IMR-90 (cell line): ENCODE measurements around the gene PPP1CA. TPM values are rescaled to one million over a fixed set of nuclear protein-coding genes. Genes with fewer than 3 reads are reported as not detected.
A peak's percentile ranks its signal among the peaks of the same experiment; 100 is the strongest.

Experiments
- ATAC-seq: fragments of 200-7000 bp; cut with Tn5 transposase; 2 replicates; pipeline ENCODE4 v1.9.1; 2020; ENCODE audit warnings: low read depth, mild to moderate bottlenecking, moderate library complexity
- BruUV-seq: library from RNA; stranded (reverse); fragments of 400-500 nt; replicated peaks from 2 replicates; lab custom pipeline; 2021; lab: Mats Ljungman, UMichigan
- CTCF ChIA-PET: fragments of 300-600 bp; formaldehyde crosslinking; extraction: SDS; loops from one replicate; lab custom pipeline; 2021; ENCODE audit warnings: antibody characterized with exemption; lab: Yijun Ruan, JAX
- POLR2A ChIA-PET: fragments of 300-600 bp; sonication (Branson Sonifier 250); formaldehyde crosslinking; loops from one replicate; lab custom pipeline; 2022; ENCODE audit warnings: antibody characterized with exemption; ENCODE audit not compliant: unreplicated experiment; lab: Charles Lee
- DNase-seq: peaks from one replicate; pipeline ENCODE4 v3.0.0; 2013
- H2AFZ ChIP-seq: replicated peaks from 2 replicates; pipeline ENCODE3; 2013; ENCODE audit warnings: low read length, mild to moderate bottlenecking; ENCODE audit not compliant: poor library complexity
- H2AK5ac ChIP-seq: 2 replicates; pipeline ENCODE4 v1.6.1; 2013; ENCODE audit warnings: low read depth, low read length, inconsistent platforms
- H2AK9ac ChIP-seq: replicated peaks from 2 replicates; pipeline ENCODE3; 2013; ENCODE audit warnings: mild to moderate bottlenecking, low read depth, low read length, moderate library complexity; ENCODE audit not compliant: poor library complexity
- H2BK120ac ChIP-seq: 2 replicates; pipeline ENCODE4 v1.6.1; 2013; ENCODE audit warnings: low read depth, low read length, inconsistent platforms
- H2BK15ac ChIP-seq: 3 replicates; pipeline ENCODE4 v1.6.1; 2013; ENCODE audit warnings: low read depth, low read length, inconsistent platforms
- H2BK20ac ChIP-seq: 2 replicates; pipeline ENCODE4 v1.6.1; 2013; ENCODE audit warnings: low read depth, mild to moderate bottlenecking, inconsistent platforms, low read length, moderate library complexity
- H2BK5ac ChIP-seq: 2 replicates; pipeline ENCODE4 v1.6.1; 2013; ENCODE audit warnings: mild to moderate bottlenecking, low read depth, low read length, inconsistent platforms; ENCODE audit not compliant: poor library complexity, severe bottlenecking
- H3K14ac ChIP-seq: replicated peaks from 2 replicates; pipeline ENCODE4 v1.6.1; 2013; ENCODE audit warnings: low read depth, low read length, inconsistent platforms
- H3K18ac ChIP-seq: 2 replicates; pipeline ENCODE4 v1.6.1; 2013; ENCODE audit warnings: low read depth, low read length, control low read depth
- H3K23ac ChIP-seq: 2 replicates; pipeline ENCODE4 v1.6.1; 2013; ENCODE audit warnings: low read depth, low read length, inconsistent platforms
- H3K27ac ChIP-seq: 2 replicates; pipeline ENCODE4 v1.5.1; 2013; ENCODE audit warnings: mild to moderate bottlenecking, control low read depth, low read length; ENCODE audit not compliant: insufficient read depth
- H3K27me3 ChIP-seq: 2 replicates; pipeline ENCODE4 v1.6.1; 2013; ENCODE audit warnings: low read length; ENCODE audit not compliant: control insufficient read depth, insufficient read depth
- H3K36me3 ChIP-seq: 2 replicates; pipeline ENCODE4 v1.6.1; 2013; ENCODE audit warnings: low read length, mixed read lengths; ENCODE audit not compliant: control insufficient read depth, insufficient read depth
- H3K4ac ChIP-seq: 2 replicates; pipeline ENCODE4 v1.6.1; 2013; ENCODE audit warnings: low read depth, low read length, inconsistent platforms
- H3K4me1 ChIP-seq: 2 replicates; pipeline ENCODE4 v1.6.1; 2013; ENCODE audit warnings: low read length, mixed read lengths; ENCODE audit not compliant: control insufficient read depth, insufficient read depth
- H3K4me2 ChIP-seq: 2 replicates; pipeline ENCODE4 v1.6.1; 2013; ENCODE audit warnings: low read depth, mild to moderate bottlenecking, control low read depth, low read length, moderate library complexity
- H3K4me3 ChIP-seq: 2 replicates; pipeline ENCODE4 v1.5.1; 2013; ENCODE audit warnings: low read depth, mild to moderate bottlenecking, control low read depth, low read length, moderate library complexity; ENCODE audit not compliant: insufficient read depth
- H3K56ac ChIP-seq: 2 replicates; pipeline ENCODE4 v1.6.1; 2013; ENCODE audit warnings: low read length, inconsistent platforms; ENCODE audit not compliant: insufficient read depth; ENCODE audit errors: extremely low read depth
- H3K79me1 ChIP-seq, 2 experiments: 2 replicates each; pipeline ENCODE4 v1.6.1; 2013; ENCODE audit warnings: low read length in 2 of 2, inconsistent platforms in 1 of 2, low read depth in 1 of 2
- H3K9ac ChIP-seq: 2 replicates; pipeline ENCODE4 v1.6.1; 2013; ENCODE audit warnings: low read depth, low read length, control low read depth
- H3K9me1 ChIP-seq: 2 replicates; pipeline ENCODE4 v1.6.1; 2013; ENCODE audit warnings: low read length, inconsistent platforms; ENCODE audit not compliant: insufficient read depth
- H3K9me3 ChIP-seq: 2 replicates; pipeline ENCODE4 v1.6.1; 2013; ENCODE audit warnings: low read length; ENCODE audit not compliant: control insufficient read depth, insufficient read depth
- H4K20me1 ChIP-seq: 2 replicates; pipeline ENCODE4 v1.6.1; 2013; ENCODE audit warnings: low read length, inconsistent platforms; ENCODE audit not compliant: insufficient read depth
- H4K5ac ChIP-seq: 2 replicates; pipeline ENCODE4 v1.6.1; 2013; ENCODE audit warnings: mild to moderate bottlenecking, low read depth, low read length, control low read depth
- H4K8ac ChIP-seq, 2 experiments: 2 replicates each; pipeline ENCODE4 v1.6.1; 2013; ENCODE audit warnings: low read depth in 2 of 2, low read length in 2 of 2, control low read depth in 1 of 2, inconsistent platforms in 1 of 2
- H4K91ac ChIP-seq: 2 replicates; pipeline ENCODE4 v1.6.1; 2013; ENCODE audit warnings: low read depth, low read length, inconsistent platforms; ENCODE audit not compliant: insufficient read depth
- BHLHE40 ChIP-seq: fragments of 150-350 bp; IDR thresholded peaks from 2 replicates; pipeline ENCODE4 v1.6.1; 2016; ENCODE audit warnings: mild to moderate bottlenecking, low read depth, low read length
- CTCF ChIP-seq: conservative IDR thresholded peaks from 2 replicates; pipeline ENCODE4 v1.5.1; 2012; ENCODE audit warnings: mild to moderate bottlenecking, low read depth, low read length, improper control_type of control experiment
- FOS ChIP-seq: fragments of 150-350 bp; IDR thresholded peaks from 2 replicates; pipeline ENCODE4 v1.6.1; 2016; ENCODE audit warnings: low read depth, low read length
- MAFK ChIP-seq: IDR thresholded peaks from 2 replicates; pipeline ENCODE4 v1.6.1; 2012; ENCODE audit warnings: low read depth, low read length, improper control_type of control experiment
- MAZ ChIP-seq: IDR thresholded peaks from 2 replicates; pipeline ENCODE4 v1.6.1; 2012; ENCODE audit warnings: low read depth, mild to moderate bottlenecking, low read length, improper control_type of control experiment, moderate library complexity, borderline replicate concordance
- NFE2L2 ChIP-seq: fragments of 150-350 bp; IDR thresholded peaks from 2 replicates; pipeline ENCODE4 v1.6.1; 2016; ENCODE audit warnings: low read depth, mild to moderate bottlenecking, low read length
- RAD21 ChIP-seq: IDR thresholded peaks from 2 replicates; pipeline ENCODE4 v1.6.1; 2012; ENCODE audit warnings: low read length, improper control_type of control experiment
- RCOR1 ChIP-seq: IDR thresholded peaks from 2 replicates; pipeline ENCODE4 v1.6.1; 2012; ENCODE audit warnings: mild to moderate bottlenecking, low read length, improper control_type of control experiment; ENCODE audit not compliant: insufficient replicate concordance
- USF2 ChIP-seq: fragments of 150-350 bp; IDR thresholded peaks from 2 replicates; pipeline ENCODE4 v1.6.1; 2017; ENCODE audit warnings: mild to moderate bottlenecking, antibody characterized with exemption, low read length, low read depth
- WGBS, 2 experiments: methylation state at CpG; one replicate each; pipeline versions ENCODE4 v1.1.5 to v1.1.7; 2013; ENCODE audit warnings: missing lambda C conversion rate in 2 of 2; ENCODE audit not compliant: insufficient read length in 1 of 2; ENCODE audit errors: extremely low coverage in 2 of 2; 5-methylcytosine and 5-hydroxymethylcytosine counted together
- dilution Hi-C: fragments of 300-500 bp; cut with HindIII; formaldehyde crosslinking; loops from one replicate; pipeline ENCODE4 v1.14.3; 2018; ENCODE audit warnings: low sequenced_read_pairs; ENCODE audit not compliant: unreplicated experiment
- in situ Hi-C: fragments of 300-500 bp; cut with MboI; formaldehyde crosslinking; loops from 3 replicates; pipeline ENCODE4 v1.14.3; 2019; ENCODE audit warnings: low sequenced_read_pairs, inconsistent platforms, mixed read lengths
- intact Hi-C: fragments of 100-400 bp; cut with micrococcal nuclease; formaldehyde crosslinking; loops from 2 replicates; pipeline ENCODE4 v1.10.0; 2022
- polyA plus RNA-seq, 3 experiments: library from polyadenylated mRNA; depleted of rRNA; stranded (reverse); fragments of >200 nt; gene quantifications; 2 replicates each; pipeline ENCODE4 v1.2.3, GENCODE V29; 2012; ENCODE audit warnings: low replicate concordance in 1 of 3
- total RNA-seq: library from RNA; depleted of rRNA; stranded (reverse); fragments of >200 nt; gene quantifications from 2 replicates; pipeline ENCODE4 v1.2.3, GENCODE V29; 2012

The PPP1CA gene
- total and polyA plus RNA-seq, 2 of the 4 experiments (the other 2 are of a cell fraction) = 228 to 313 TPM

GRCh38 chr11:67400942-67401494 lies 640 bp downstream of the PPP1CA start:
- Histone ChIP-seq H3K18ac (peak overlapping the region; percentile 7; the same call in 1 of the 2 replicates), H3K79me1 (peaks cover 17 to 35% of the 10 kb centered on the region in 2 experiments; a peak in 3 of 4 replicates), H2BK15ac (no peak overlapping the region), H3K4me3 (peak overlapping the region; percentile 72), H2AK9ac (peak overlapping the region; percentile 99), H3K9ac (peak overlapping the region; percentile 84), H3K27me3 (no peaks in the 10 kb centered on the region), H3K4me2 (peak overlapping the region; percentile 98), H3K27ac (peak overlapping the region; percentile 87), H2BK120ac (no peak overlapping the region), H4K91ac (peak overlapping the region; percentile 72), H3K36me3 (peaks cover 40% of the 10 kb centered on the region), H3K4me1 (peaks cover 13% of the 10 kb centered on the region), H2AFZ (peak overlapping the region; percentile 93), H2AK5ac (peak overlapping the region; percentile 66), H3K9me1 (no peaks in the 10 kb centered on the region), H3K23ac (peak overlapping the region; percentile 86; the same call in 1 of the 2 replicates), H3K9me3 (no peaks in the 10 kb centered on the region), H2BK20ac (no peak overlapping the region), H3K4ac (peak overlapping the region; percentile 76), H3K56ac (peak overlapping the region; percentile 42), H4K8ac (peak overlapping the region; percentile 81 to 86; a peak in 2 of 4 replicates), H4K5ac (peak overlapping the region; percentile 26; the same call in 1 of the 2 replicates), H2BK5ac (peak overlapping the region; percentile 78), H3K14ac (peak overlapping the region; percentile 89), H4K20me1 (peaks cover 30% of the 10 kb centered on the region)
- WGBS, 2 experiments = 8% methylated on average over 17 of the region's 27 CpGs; no CpG with 5 or more reads in 1 of the 2 experiments
- DNase-seq (no peak), ATAC-seq (peak; percentile 1)
- ChIA-PET POLR2A (interaction anchor here (0.5 to 1.2 kb wide), 3 partner anchors 43 to 84 kb away, joined by 3 to 7 read pairs (median 4); partner anchors contain the start of gene TMEM134), CTCF (interaction anchor here (0.7 to 1.5 kb wide), 3 partner anchors 14 to 72 kb away, joined by 3 to 7 read pairs (median 5); no protein-coding TSS in a partner anchor)
- no TSS peak for BruUV-seq
- dilution Hi-C loops (no loop called here), in situ Hi-C loops (no loop called here), intact Hi-C loops (loop anchor here (2.0 kb wide), 1 partner anchor 108 kb away; the partner anchor contains the start of gene CDK2AP2)
- no peak for TF ChIP-seq RAD21
- TF ChIP-seq NFE2L2 = no peak
- TF ChIP-seq CTCF = no peak
- no peak for TF ChIP-seq FOS
- TF ChIP-seq MAFK = no peak
- TF ChIP-seq MAZ = no peak
- TF ChIP-seq RCOR1 = no peak
- TF ChIP-seq USF2 = no peak
- no peak for TF ChIP-seq BHLHE40
